GM19438 (cell line): Measurements from ENCODE around the gene RNF212B.

Experiments
- ATAC-seq: cut with Tn5 transposase; IDR thresholded peaks from one replicate; pipeline ENCODE4 v1.9.1; 2021; ENCODE audit warnings: low read depth; ENCODE audit not compliant: unreplicated experiment

RNF212B gene

GRCh38 chr14:23310546-23310945 lies 72.8 kb downstream of the RNF212B start:
- ATAC-seq: no peak

DNA sequence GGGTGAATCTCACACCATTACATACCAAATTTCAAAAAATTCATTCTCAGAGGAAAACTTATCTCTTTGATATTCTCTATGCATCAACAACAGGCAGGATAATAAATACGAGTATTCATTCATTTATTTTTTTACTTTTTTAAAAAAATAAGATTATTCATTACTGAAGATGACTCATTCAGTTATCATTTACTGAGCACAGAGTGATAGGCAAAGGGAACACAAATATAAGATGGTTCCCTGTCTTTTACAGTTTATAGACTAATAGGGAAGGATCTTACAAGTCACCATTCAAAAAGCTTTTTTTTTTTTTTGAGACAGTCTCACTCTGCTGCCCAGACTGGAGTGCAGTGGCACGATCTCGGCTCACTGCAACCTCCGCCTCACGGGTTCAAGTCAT lies 78.6 kb downstream of the RNF212B start:
- no peak for ATAC-seq

DNA sequence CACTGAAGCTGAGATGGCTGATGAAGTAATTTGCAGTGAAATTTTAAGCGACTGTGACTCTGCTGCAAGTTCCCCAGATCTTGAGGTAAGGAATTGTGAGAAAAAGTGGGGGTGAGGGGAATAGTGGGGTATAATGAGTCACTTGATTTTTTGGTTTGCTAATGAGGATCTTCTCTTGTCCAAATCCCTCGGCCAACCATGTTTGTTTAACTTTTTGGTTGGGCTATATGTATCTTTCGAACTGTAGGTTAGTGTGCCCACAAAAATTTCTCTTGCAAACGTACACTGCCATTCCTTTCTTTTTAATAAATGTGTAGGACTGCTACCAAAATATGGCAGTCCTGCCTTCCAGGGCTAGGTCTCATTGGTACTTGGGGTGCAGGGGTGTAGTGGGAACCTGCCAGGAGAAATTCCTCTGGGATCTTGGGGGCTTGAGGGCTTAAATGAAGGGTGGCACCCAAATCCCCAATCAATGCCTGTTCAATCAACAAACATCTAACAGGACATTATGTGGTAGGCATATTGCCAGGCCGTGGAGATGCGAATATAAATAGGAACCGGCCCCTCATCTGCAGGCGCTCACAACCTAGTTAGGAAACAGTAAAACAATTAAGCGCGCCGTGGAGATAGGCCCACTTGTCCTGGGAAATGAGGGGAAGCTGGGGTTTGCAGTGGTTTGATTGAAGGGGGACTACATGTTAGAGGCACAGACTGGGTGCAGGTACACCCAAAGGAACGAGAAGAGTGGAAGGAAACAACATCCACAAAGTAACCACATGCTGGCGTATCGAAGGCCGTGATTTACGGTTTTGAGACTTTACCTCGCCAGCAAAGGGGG lies 82.2 kb downstream of the RNF212B start:
- no peak for ATAC-seq

- peak; percentile 87 for ATAC-seq
These were observed 83.1 kb downstream of the RNF212B start, which contains the start of gene PABPN1 for GRCh38 chr14:23320584-23321571. Gene PABPN1 (plus strand): TSS chr14:23321457. CDS start chr14:23321470, 13 bp downstream.

DNA sequence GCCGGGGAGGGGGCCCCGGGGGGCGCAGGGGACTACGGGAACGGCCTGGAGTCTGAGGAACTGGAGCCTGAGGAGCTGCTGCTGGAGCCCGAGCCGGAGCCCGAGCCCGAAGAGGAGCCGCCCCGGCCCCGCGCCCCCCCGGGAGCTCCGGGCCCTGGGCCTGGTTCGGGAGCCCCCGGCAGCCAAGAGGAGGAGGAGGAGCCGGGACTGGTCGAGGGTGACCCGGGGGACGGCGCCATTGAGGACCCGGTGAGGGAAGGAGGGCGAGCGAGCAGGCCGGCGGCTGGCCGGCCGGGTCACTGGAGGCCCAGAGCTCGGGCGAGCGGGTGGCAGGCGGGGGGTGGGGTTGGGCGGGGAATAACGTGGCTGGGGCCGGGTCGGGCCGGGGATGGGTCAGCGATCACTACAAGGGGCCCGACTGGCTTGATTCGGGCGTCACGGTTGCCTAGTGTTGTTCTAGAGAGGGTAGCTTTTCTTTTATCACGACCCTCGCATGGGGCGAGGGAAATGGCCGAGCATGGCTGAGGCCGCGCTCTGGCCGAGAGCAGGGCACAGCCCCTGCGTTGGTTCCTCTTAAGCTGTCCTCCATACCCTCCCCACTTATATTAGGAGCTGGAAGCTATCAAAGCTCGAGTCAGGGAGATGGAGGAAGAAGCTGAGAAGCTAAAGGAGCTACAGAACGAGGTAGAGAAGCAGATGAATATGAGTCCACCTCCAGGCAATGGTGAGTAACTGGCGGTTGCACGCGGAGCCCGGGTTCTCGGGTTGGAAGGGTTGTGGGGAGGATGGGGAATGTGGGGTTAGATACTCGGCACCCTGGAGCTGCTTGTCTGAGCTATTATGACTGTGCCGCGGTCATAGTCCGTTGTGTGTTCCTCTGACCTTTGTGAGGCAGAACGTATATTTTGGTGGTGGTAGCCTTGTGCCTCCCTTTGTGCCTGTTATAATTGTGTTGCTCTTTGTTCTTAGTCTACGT lies 84.1 kb downstream of the RNF212B start:
- ATAC-seq: peak; percentile 7
